HFF-Myc (cell line): ENCODE results near the gene CFAP251.

Experiments
- DNase-seq: peaks from one replicate; pipeline ENCODE4 v3.0.0-alpha.2; 2011; ENCODE audit warnings: low read depth; ENCODE audit errors: extremely low read depth
- H3K4me3 ChIP-seq: replicated peaks from 2 replicates; pipeline ENCODE4 v1.5.1; 2011; ENCODE audit warnings: low read depth, mild to moderate bottlenecking, control low read depth, low read length
- CTCF ChIP-seq: IDR thresholded peaks from 2 replicates; pipeline ENCODE4 v1.5.1; 2012; ENCODE audit warnings: mild to moderate bottlenecking, low read depth, low read length, control low read depth; ENCODE audit errors: missing control alignments

Gene CFAP251

DNA sequence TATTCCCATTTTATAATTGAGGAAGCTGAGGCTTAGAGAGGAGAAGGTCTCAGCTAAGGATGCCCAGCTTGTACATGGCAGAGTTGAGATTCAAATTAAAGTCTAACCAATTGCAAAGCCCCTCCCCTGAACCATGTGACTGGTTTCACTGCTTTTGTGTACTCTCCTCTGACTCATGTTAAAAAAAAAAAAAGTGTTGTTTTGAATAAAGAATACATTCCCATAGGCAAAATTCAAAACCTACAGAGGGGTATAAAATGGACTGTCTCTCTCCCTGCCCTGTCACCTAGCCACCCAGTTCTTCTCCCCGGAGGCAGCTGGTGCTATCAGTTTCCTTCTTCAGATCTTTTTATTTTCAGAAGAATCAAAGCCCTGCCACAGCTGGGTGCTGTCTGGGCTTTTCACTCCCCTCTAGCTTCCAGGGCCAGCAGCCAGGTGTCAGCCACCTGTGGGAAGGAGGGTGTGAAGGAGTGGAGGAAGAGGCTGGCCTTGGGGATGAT, 24.4 kb upstream of the CFAP251 start:
- H3K4me3 ChIP-seq = no peak overlapping the region
- peak; percentile 54 for DNase-seq
- no peak for TF ChIP-seq CTCF

DNA sequence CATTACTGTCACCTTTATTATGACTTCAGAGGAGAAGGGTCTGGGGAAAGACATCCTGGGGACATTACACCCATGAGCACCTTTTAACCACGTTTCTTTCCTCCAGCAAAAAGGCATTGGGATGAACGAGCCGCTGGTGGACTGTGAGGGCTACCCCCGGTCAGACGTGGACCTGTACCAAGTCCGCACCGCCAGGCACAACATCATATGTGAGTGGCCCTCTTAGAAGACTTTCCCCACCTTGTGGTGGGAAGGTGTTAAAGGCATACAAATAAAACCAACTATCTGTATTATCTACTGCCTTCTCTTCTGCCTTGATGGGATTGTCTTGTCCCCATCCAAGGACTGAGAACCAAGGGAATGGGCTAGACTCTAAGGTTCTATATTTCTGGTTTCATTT, 23.8 kb upstream of the CFAP251 start:
- DNase-seq = no peak
- TF ChIP-seq CTCF = peak; percentile 19
- no peak overlapping the region for H3K4me3 ChIP-seq

- no peak overlapping the region for H3K4me3 ChIP-seq
- DNase-seq = no peak
- no peak for TF ChIP-seq CTCF
Observed at GRCh38 chr12:121898287-121898686, 20.1 kb upstream of the CFAP251 start.

DNA sequence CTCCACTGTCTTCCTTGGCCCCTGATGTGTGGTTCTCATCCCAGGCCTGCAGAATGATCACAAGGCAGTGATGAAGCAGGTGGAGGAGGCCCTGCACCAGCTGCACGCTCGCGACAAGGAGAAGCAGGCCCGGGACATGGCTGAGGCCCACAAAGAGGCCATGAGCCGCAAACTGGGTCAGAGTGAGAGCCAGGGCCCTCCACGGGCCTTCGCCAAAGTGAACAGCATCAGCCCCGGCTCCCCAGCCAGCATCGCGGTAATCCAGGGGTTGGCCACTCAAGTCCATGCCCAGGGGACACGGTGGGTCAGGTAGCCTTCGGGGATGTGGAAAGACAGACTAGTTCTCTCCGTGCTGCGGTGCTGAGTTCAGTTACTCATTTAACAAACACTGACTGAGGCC, 18.8 kb upstream of the CFAP251 start:
- no peak overlapping the region for H3K4me3 ChIP-seq
- no peak for DNase-seq
- no peak for TF ChIP-seq CTCF

DNA sequence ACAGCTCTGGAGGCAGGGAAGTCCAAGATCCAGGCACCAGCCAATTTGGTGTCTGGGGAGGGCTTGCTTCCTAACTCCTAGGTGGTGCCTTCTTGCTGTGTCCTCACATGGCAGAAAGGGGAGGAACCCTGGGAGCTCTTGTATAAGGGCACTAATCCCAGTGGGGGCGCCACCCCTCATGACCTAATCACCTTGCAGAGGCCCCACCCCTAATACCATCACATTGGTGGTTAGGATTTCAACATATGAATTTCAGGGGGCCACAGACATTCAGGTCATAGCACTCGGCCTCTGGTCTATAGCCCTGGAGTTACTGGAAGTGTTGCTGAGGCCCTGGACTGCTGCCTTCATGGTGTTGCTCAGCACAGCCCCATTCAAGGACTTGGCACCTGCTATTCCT, 15.2 kb upstream of the CFAP251 start:
- TF ChIP-seq CTCF = no peak
- no peak for DNase-seq
- H3K4me3 ChIP-seq = no peak overlapping the region

DNA sequence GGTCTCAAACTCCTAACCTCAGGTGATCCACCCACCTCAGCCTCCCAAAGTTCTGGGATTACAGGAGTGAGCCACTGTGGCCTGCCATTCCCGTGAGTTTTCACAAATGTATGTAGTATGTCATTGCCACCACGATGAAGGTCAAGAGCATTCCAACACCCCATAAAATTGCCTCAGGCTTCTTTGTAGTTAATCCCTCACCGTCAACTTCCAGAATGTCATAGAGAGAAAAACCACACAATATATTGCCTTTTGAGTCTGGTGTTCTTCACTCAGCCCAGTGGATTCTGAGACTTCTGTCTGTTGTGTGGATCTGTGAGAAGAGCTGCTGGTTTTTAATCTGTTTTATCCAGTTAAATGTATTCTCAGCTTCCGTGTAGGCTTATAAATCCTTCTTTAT, 12.6 kb upstream of the CFAP251 start:
- no peak overlapping the region for H3K4me3 ChIP-seq
- TF ChIP-seq CTCF = no peak
- DNase-seq = no peak

DNA sequence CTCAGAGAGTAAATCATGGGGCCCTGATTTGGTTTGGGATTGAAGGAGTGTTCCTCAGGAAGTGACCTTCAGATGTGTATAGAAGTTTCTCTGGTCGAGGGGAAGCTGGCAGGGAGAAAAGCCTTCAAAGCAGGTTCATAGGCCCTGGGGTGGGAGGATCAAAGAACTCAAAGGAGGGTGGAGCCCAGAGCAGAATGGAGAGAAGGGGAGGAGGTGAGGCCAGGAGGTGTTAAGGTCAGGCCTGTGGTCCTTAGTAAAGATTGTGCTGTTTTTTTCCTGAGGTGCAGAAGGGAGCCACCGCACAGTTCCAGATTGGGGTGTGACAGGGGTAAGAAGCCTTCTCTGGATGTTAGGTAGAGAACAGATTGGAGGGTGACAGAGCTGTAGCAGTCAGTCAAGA, 9.7 kb upstream of the CFAP251 start:
- H3K4me3 ChIP-seq = no peak overlapping the region
- DNase-seq = no peak
- no peak for TF ChIP-seq CTCF
